Right lobe of liver (tissue), 4 donors: ENCODE measurements around the gene DARS2.
"Not testable (repeated sequence)": the region's sequence is repeated elsewhere in the genome, so short reads cannot be mapped to it uniquely, and the experiment has no call there.

ENCODE experiments used
- CTCF ChIP-seq, 4 donors: fragments of 200-600 bp in 3 of 4; fragments of 450-650 bp in 1 of 4; IDR thresholded peaks; one replicate each; pipeline versions ENCODE4 v1.5.1 to v1.8.0; 2016 to 2022; ENCODE audit warnings: antibody characterized with exemption in 4 of 4, mild to moderate bottlenecking in 2 of 4
- POLR2A ChIP-seq: fragments of 450-650 bp; IDR thresholded peaks from one replicate; pipeline ENCODE4 v1.6.1; 2017; ENCODE audit warnings: antibody characterized with exemption, mild to moderate bottlenecking
- donor health status: DM: no; HTN: no; CAD: no.
- donor health status: DM: no; HTN: no; CAD: no.
- donor health status: DM: no; HTN: yes; CAD: no.

- TF ChIP-seq POLR2A; CTCF (IDR thresholded peaks at IDR 0.05): not testable (repeated sequence)
Measured at GRCh38 chr1:173859547-173859946, 35.1 kb downstream of the DARS2 start.
